ENCODE measurements around the gene INTS11.

Gene INTS11

GRCh38 chr1:1283821-1284220, 40.6 kb downstream of the INTS11 start:
- no peak overlapping the region for H3K27ac Mint-ChIP-seq
- H3K36me3 Mint-ChIP-seq (ENCODE audit: low read depth), result no peaks in the 10 kb centered on the region
- no peak overlapping the region for H3K4me3 Mint-ChIP-seq
- H3K9me3 Mint-ChIP-seq, result peaks cover 9% of the 10 kb centered on the region
- peaks cover 3% of the 10 kb centered on the region for H3K27me3 Mint-ChIP-seq
- intact Hi-C loops (cut with micrococcal nuclease), result no loop called here
- H3K4me1 Mint-ChIP-seq (ENCODE audit: low read depth), result peaks cover 7% of the 10 kb centered on the region

- Mint-ChIP-seq H3K4me3 (no peak overlapping the region), H3K4me1 (ENCODE audit: low read depth) (peaks cover 7% of the 10 kb centered on the region)
- intact Hi-C loops (cut with micrococcal nuclease), result no loop called here
These were observed 41.5 kb downstream of the INTS11 start for GRCh38 chr1:1282998-1283397.

GRCh38 chr1:1281533-1282321, 42.7 kb downstream of the INTS11 start:
- no peak overlapping the region for H3K4me3 Mint-ChIP-seq
- no peaks in the 10 kb centered on the region for H3K9me3 Mint-ChIP-seq
- peaks cover 7% of the 10 kb centered on the region for H3K4me1 Mint-ChIP-seq (ENCODE audit: low read depth)
- peaks cover 3% of the 10 kb centered on the region for H3K27me3 Mint-ChIP-seq
- no peaks in the 10 kb centered on the region for H3K36me3 Mint-ChIP-seq (ENCODE audit: low read depth)
- H3K27ac Mint-ChIP-seq, result no peak overlapping the region
- intact Hi-C loops (cut with micrococcal nuclease), result no loop called here

More at GRCh38 chr1:1282998-1283397, 41.5 kb downstream of the INTS11 start:
- Mint-ChIP-seq H3K36me3 (ENCODE audit: low read depth) (no peaks in the 10 kb centered on the region), H3K27me3 (peaks cover 3% of the 10 kb centered on the region), H3K27ac (no peak overlapping the region), H3K9me3 (peaks cover 1% of the 10 kb centered on the region)

- H3K4me1 Mint-ChIP-seq (ENCODE audit: low read depth), result peaks cover 7% of the 10 kb centered on the region
- no peaks in the 10 kb centered on the region for H3K9me3 Mint-ChIP-seq
- intact Hi-C loops (cut with micrococcal nuclease), result no loop called here
- H3K36me3 Mint-ChIP-seq (ENCODE audit: low read depth), result no peaks in the 10 kb centered on the region
- no peak overlapping the region for H3K27ac Mint-ChIP-seq
- no peak overlapping the region for H3K4me3 Mint-ChIP-seq
- H3K27me3 Mint-ChIP-seq, result peaks cover 3% of the 10 kb centered on the region
These were observed 43.5 kb downstream of the INTS11 start for GRCh38 chr1:1280782-1281481.

GRCh38 chr1:1279028-1279427, 45.4 kb downstream of the INTS11 start:
- Mint-ChIP-seq H3K9me3 (no peaks in the 10 kb centered on the region), H3K27me3 (peaks cover 2% of the 10 kb centered on the region), H3K4me1 (ENCODE audit: low read depth) (peaks cover 16% of the 10 kb centered on the region), H3K4me3 (no peak overlapping the region), H3K27ac (no peak overlapping the region), H3K36me3 (ENCODE audit: low read depth) (no peaks in the 10 kb centered on the region)
- intact Hi-C loops (cut with micrococcal nuclease), result no loop called here

- Mint-ChIP-seq H3K27ac (no peak overlapping the region), H3K36me3 (ENCODE audit: low read depth) (peaks cover under 1% of the 10 kb centered on the region), H3K9me3 (no peaks in the 10 kb centered on the region), H3K4me3 (no peak overlapping the region), H3K4me1 (ENCODE audit: low read depth) (peaks cover 16% of the 10 kb centered on the region), H3K27me3 (peaks cover 2% of the 10 kb centered on the region)
- intact Hi-C loops (cut with micrococcal nuclease), result no loop called here
These were observed 45.8 kb downstream of the INTS11 start for GRCh38 chr1:1278620-1279019.

DNA sequence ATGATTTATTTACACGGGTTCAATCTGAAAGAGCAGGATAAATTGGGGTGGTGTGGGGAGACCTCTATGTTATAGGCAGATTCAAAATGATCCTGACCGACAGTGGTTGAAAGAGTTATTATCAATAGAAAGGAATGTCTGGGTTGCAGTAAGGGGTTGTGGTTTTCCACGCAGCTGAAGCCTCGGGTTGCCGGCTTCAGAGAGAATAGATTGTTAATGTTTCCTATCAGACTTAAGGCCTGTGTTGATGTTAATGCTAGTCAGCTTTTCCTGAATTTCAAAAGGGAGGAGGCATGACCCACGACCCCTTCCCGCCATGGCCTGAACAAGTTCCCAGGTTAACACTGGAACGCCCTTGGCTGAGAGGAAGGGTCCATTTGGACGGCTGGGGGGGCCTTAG, 48.6 kb downstream of the INTS11 start:
- Mint-ChIP-seq H3K4me3 (no peak overlapping the region), H3K27me3 (no peaks in the 10 kb centered on the region), H3K27ac (no peak overlapping the region), H3K9me3 (no peaks in the 10 kb centered on the region), H3K4me1 (ENCODE audit: low read depth) (peaks cover 30% of the 10 kb centered on the region), H3K36me3 (ENCODE audit: low read depth) (peaks cover 28% of the 10 kb centered on the region)
- intact Hi-C loops (cut with micrococcal nuclease), result no loop called here

DNA sequence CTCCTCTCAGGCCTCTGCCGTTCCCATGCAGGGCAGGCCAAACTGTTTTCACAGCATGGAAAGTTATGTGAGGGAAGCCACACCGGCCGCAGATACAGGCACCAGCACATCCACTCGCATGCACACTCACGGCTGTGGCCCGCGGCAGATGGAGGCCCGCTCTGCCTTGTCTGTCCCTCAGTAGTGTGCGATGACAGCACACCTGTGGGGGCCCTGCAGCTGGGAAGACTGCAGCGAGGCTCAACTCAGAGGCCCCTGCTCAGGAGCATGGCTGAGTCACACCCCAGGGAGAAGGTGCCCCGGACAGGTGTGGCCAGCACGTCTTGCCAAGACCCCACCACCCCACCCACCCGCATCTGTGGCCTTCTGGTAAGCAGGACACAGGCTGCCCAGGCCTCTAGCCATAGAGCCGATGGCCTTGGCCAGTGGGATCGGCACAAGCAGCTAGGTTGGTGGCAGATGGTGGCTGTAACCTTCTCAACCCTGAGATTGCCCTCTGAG, 49.5 kb downstream of the INTS11 start:
- peak overlapping the region; percentile 84 for H3K27ac Mint-ChIP-seq

GRCh38 chr1:1274299-1274930, 50.0 kb downstream of the INTS11 start:
- Mint-ChIP-seq H3K4me1 (ENCODE audit: low read depth) (peaks cover 44% of the 10 kb centered on the region), H3K36me3 (ENCODE audit: low read depth) (peaks cover 42% of the 10 kb centered on the region), H3K27me3 (no peaks in the 10 kb centered on the region), H3K27ac (peak overlapping the region; percentile 84), H3K9me3 (no peaks in the 10 kb centered on the region), H3K4me3 (peak overlapping the region; percentile 72)
- intact Hi-C loops (cut with micrococcal nuclease), result no loop called here

More for the DNA sequence above, 49.5 kb downstream of the INTS11 start:
- Mint-ChIP-seq H3K9me3 (no peaks in the 10 kb centered on the region), H3K27me3 (no peaks in the 10 kb centered on the region), H3K4me1 (ENCODE audit: low read depth) (peaks cover 39% of the 10 kb centered on the region), H3K4me3 (peak overlapping the region; percentile 72), H3K36me3 (ENCODE audit: low read depth) (peaks cover 37% of the 10 kb centered on the region)
- intact Hi-C loops (cut with micrococcal nuclease), result no loop called here

DNA sequence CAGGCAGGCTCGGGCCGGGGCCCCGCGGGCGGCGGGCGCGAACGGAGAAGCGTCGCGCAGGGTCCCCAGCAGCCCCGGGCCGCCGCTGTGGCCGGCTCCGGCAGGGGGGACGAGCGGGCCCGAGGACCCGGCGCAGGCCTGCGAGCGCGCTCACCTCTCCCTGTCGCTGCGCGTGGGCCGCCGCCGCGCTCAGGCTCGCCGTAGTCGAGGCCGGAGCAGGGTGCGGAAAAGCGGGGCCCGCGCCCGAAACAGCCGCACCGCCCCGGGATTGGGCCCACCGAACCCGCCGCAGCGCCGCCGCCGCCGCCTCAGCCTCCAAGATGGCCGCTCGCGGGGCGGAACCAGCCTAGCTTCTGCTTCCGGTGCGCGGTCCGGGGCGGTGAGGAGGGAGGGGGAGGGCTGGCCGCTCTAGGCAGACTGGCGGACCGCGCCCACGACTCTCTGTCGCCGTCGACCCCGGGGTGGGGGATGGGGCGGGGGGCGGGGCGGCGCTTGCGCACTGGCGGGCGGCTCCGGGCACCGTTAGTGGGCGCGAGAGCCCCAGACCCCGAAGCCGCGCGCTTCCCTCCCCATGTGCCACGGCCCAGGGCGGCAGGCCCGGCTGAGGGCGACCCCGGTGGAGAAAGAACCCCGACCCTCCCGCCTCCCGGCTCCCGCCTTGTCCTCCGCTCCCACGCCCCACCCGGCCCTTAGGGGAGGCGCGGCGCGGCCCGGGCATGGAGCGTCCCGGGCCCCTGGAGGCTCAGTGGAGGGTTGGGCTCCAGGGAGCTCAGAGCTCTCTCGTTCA, 50.8 kb downstream of the INTS11 start, which contains the start of gene UBE2J2:
Gene UBE2J2 (minus strand): TSS at position 343 of the 787 bp plus-strand sequence. CDS start 5,862 bp downstream, outside the sequence.
- H3K4me3 Mint-ChIP-seq, result peak within 1 kb of the TSS; percentile 86
- intact Hi-C loops (cut with micrococcal nuclease), result no loop called here
- H3K4me1 Mint-ChIP-seq (ENCODE audit: low read depth), result peaks cover 44% of the 10 kb centered on the region
- H3K27ac Mint-ChIP-seq, result peak within 1 kb of the TSS; percentile 84
- H3K9me3 Mint-ChIP-seq, result no peaks in the 10 kb centered on the region
- peaks cover 48% of the 10 kb centered on the region for H3K36me3 Mint-ChIP-seq (ENCODE audit: low read depth)
- no peaks in the 10 kb centered on the region for H3K27me3 Mint-ChIP-seq

- no peaks in the 10 kb centered on the region for H3K27me3 Mint-ChIP-seq
- H3K36me3 Mint-ChIP-seq (ENCODE audit: low read depth), result peaks cover 53% of the 10 kb centered on the region
- peak overlapping the region; percentile 86 for H3K4me3 Mint-ChIP-seq
These were observed 51.3 kb downstream of the INTS11 start for GRCh38 chr1:1273209-1273511.

DNA sequence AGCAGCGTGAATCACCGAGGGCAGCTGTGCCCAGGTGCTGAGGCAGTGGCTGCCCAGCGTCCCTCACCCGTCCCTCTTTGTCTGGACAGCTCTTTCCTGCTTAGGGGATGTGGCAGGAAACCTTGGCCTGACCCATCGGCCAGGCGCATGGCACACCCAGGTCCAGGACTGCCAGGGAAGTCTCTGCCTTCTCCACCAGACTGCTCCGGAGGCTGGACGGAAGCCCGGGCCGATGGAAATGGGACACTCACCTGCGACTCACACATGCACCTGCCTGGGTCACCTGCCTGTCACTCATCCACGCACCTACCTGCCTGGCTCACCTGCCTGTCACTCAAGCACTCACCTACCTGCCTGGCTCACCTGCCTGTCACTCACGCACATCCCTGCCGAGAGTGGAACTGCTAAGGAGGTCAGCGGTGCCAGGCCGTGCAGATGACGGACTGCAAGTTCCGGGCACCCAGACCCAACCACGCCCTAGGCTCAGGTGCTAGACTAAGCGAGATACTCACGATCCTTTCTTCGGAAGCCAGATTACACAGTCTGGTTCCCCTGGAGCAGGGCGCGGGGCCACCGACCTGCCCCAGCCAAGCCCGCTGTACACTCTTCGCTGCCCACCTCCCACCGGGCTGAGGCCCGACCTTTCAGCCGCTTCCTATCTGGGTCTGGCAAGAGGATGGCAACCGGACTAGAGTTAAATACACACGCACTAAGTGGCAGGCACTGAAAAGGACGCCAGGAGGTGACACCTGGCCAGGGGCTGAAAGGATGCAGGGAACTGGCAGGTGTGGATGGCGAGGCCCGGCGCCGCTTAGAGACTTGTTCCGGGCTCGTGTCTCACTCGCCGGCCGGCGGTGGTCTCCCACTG, 51.9 kb downstream of the INTS11 start:
- no peaks in the 10 kb centered on the region for H3K27me3 Mint-ChIP-seq
- peaks cover 59% of the 10 kb centered on the region for H3K36me3 Mint-ChIP-seq (ENCODE audit: low read depth)
- peaks cover 44% of the 10 kb centered on the region for H3K4me1 Mint-ChIP-seq (ENCODE audit: low read depth)

More at GRCh38 chr1:1273209-1273511, 51.3 kb downstream of the INTS11 start:
- no peaks in the 10 kb centered on the region for H3K9me3 Mint-ChIP-seq
- intact Hi-C loops (cut with micrococcal nuclease), result no loop called here
- peaks cover 44% of the 10 kb centered on the region for H3K4me1 Mint-ChIP-seq (ENCODE audit: low read depth)
- peak overlapping the region; percentile 84 for H3K27ac Mint-ChIP-seq

DNA sequence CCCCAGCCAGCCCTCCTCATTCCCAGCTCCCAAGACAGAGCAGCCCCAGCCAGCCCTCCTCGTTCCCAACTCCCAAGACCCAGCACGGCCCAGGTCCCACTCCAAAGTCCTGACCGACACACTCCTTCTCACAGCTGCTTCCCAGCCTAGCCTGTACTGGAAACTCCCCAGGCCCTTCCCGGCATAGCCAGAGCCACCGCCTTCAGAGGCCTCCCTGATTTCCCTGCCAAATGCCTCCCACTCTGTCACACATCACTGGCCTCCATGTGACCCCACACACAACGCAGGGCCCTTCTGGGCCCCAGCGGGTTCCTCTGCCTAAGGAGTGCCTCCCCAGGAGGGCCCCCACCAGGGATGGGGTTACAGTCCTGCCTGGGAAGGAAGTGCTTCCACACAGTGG, 53.6 kb downstream of the INTS11 start:
- H3K27me3 Mint-ChIP-seq, result no peaks in the 10 kb centered on the region
- H3K36me3 Mint-ChIP-seq (ENCODE audit: low read depth), result peaks cover 74% of the 10 kb centered on the region
- H3K4me1 Mint-ChIP-seq (ENCODE audit: low read depth), result peaks cover 44% of the 10 kb centered on the region
- no peaks in the 10 kb centered on the region for H3K9me3 Mint-ChIP-seq
- intact Hi-C loops (cut with micrococcal nuclease), result no loop called here
- H3K27ac Mint-ChIP-seq, result peak overlapping the region; percentile 2
- H3K4me3 Mint-ChIP-seq, result peak overlapping the region; percentile 37

More for the DNA sequence above, 51.9 kb downstream of the INTS11 start:
- H3K4me3 Mint-ChIP-seq, result peak overlapping the region; percentile 86
- intact Hi-C loops (cut with micrococcal nuclease), result no loop called here
- H3K27ac Mint-ChIP-seq, result peak overlapping the region; percentile 84
- no peaks in the 10 kb centered on the region for H3K9me3 Mint-ChIP-seq
